OCI-LY3 (cell line): ENCODE results near the gene UCN2.

Experiments
- EZH2phosphoT487 ChIP-seq: fragments of 200-600 bp; shearing (Covaris generic); IDR thresholded peaks from 2 replicates; pipeline ENCODE4 v1.6.1; 2018; ENCODE audit warnings: antibody characterized with exemption, mixed run types, low read depth
- TF ChIP-seq, protein P1 (sequence below): fragments of 200-600, 300-600 bp; sonication (generic); IDR thresholded peaks from 2 replicates; pipeline ENCODE4 v1.5.1; 2014; ENCODE audit warnings: antibody characterized with exemption, low read length, low read depth

DNA sequence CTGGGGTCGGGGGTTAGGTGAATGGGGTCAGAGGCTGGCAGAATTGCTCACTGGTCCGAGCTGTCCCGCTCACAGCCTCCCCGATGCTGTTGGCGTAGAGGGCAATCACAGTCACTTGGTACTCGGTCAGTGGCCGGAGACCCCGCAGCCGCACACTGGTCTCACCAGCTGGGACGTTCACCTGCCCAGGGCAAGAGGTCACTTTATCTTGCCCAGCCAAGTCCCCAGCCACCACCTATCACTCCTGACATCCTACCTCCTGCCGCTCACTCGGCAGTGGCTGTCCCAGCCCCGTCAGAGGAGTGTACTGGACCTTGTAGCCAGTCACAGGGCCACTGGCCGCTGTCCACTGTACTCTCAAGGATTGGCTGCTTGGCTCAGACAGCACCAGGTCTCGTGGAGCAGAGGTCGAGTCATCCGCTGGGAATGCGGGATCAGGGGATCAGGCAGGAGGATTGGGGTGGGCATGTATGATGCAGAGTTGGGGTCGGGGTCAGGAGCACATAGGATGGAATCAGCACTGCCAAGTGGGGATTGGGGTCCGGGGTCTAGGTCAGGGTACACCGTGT, 29.0 kb upstream of the UCN2 start:
- TF ChIP-seq, protein P1, sequence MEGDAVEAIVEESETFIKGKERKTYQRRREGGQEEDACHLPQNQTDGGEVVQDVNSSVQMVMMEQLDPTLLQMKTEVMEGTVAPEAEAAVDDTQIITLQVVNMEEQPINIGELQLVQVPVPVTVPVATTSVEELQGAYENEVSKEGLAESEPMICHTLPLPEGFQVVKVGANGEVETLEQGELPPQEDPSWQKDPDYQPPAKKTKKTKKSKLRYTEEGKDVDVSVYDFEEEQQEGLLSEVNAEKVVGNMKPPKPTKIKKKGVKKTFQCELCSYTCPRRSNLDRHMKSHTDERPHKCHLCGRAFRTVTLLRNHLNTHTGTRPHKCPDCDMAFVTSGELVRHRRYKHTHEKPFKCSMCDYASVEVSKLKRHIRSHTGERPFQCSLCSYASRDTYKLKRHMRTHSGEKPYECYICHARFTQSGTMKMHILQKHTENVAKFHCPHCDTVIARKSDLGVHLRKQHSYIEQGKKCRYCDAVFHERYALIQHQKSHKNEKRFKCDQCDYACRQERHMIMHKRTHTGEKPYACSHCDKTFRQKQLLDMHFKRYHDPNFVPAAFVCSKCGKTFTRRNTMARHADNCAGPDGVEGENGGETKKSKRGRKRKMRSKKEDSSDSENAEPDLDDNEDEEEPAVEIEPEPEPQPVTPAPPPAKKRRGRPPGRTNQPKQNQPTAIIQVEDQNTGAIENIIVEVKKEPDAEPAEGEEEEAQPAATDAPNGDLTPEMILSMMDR = no peak
- TF ChIP-seq EZH2phosphoT487 = no peak
